DMS79 treated with DMSO at 0.1 percent for 48 hours (cell line): Measurements from ENCODE around the gene GDPD3.
"Not testable (repeated sequence)": the region's sequence is repeated elsewhere in the genome, so short reads cannot be mapped to it uniquely, and the experiment has no call there.

Source experiments
- DNase-seq: peaks from one replicate; lab custom pipeline; 2025; lab: John Stamatoyannopoulos, UW

Gene GDPD3

GRCh38 chr16:30113031-30113710, at the start of gene GDPD3:
Gene GDPD3 (minus strand): TSS chr16:30113537. CDS start chr16:30113478, 59 bp downstream.
- no peak for DNase-seq

GRCh38 chr16:30157214-30157613, 43.9 kb upstream of the GDPD3 start:
- DNase-seq: no peak

- no peak for DNase-seq
Observed at GRCh38 chr16:30155188-30155587, 41.9 kb upstream of the GDPD3 start.

- no peak for DNase-seq
Observed at GRCh38 chr16:30152517-30152916, 39.2 kb upstream of the GDPD3 start.

GRCh38 chr16:30151091-30151490, 37.8 kb upstream of the GDPD3 start:
- DNase-seq: no peak

- DNase-seq: no peak
Observed at GRCh38 chr16:30149250-30149930, 36.1 kb upstream of the GDPD3 start.

- DNase-seq: no peak
Observed at GRCh38 chr16:30147843-30148510, 34.6 kb upstream of the GDPD3 start.

- no peak for DNase-seq
Observed at GRCh38 chr16:30145657-30146056, 32.3 kb upstream of the GDPD3 start.

GRCh38 chr16:30144917-30145316, 31.6 kb upstream of the GDPD3 start:
- DNase-seq: no peak

GRCh38 chr16:30144017-30144416, 30.7 kb upstream of the GDPD3 start:
- DNase-seq: no peak

GRCh38 chr16:30143347-30143702, 30.0 kb upstream of the GDPD3 start:
- DNase-seq: no peak

GRCh38 chr16:30142672-30143346, 29.5 kb upstream of the GDPD3 start:
- peak; percentile 23 for DNase-seq

- DNase-seq: no peak
Observed at GRCh38 chr16:30141750-30142149, 28.4 kb upstream of the GDPD3 start.

- no peak for DNase-seq
Observed at GRCh38 chr16:30139583-30140481, 26.5 kb upstream of the GDPD3 start.

GRCh38 chr16:30137897-30138296, 24.6 kb upstream of the GDPD3 start:
- DNase-seq: no peak

GRCh38 chr16:30136971-30137605, 23.8 kb upstream of the GDPD3 start:
- no peak for DNase-seq

- DNase-seq: no peak
Observed at GRCh38 chr16:30132591-30132990, 19.3 kb upstream of the GDPD3 start.

GRCh38 chr16:30131869-30132475, 18.6 kb upstream of the GDPD3 start:
- DNase-seq: peak; percentile 89

GRCh38 chr16:30127993-30128392, 14.7 kb upstream of the GDPD3 start:
- DNase-seq: no peak

- not testable (repeated sequence) for DNase-seq
Observed at GRCh38 chr16:30125690-30126089, 12.4 kb upstream of the GDPD3 start.

GRCh38 chr16:30124985-30125379, 11.6 kb upstream of the GDPD3 start:
- no peak for DNase-seq
